GM12878 (cell line): ENCODE measurements around the gene RHEBL1. TPM values are rescaled to one million over a fixed set of nuclear protein-coding genes. Genes with fewer than 3 reads are reported as not detected.
A peak's percentile ranks its signal among the peaks of the same experiment; 100 is the strongest.

Experiments used
- BACH1 ChIP-seq: fragments of 450-650 bp; IDR thresholded peaks from 2 replicates; pipeline ENCODE4 v1.6.1; 2017; ENCODE audit warnings: mild to moderate bottlenecking, borderline replicate concordance
- CBFB ChIP-seq: IDR thresholded peaks from 2 replicates; pipeline ENCODE4 v1.6.1; 2016; ENCODE audit warnings: antibody characterized with exemption, low read depth
- CBX5 ChIP-seq: sonication (generic); IDR thresholded peaks from 2 replicates; pipeline ENCODE4 v1.6.1; 2016; ENCODE audit warnings: low read depth, moderate library complexity, mild to moderate bottlenecking, inconsistent platforms
- FOXM1 ChIP-seq: IDR thresholded peaks from 2 replicates; pipeline ENCODE4 v1.6.1; 2012; ENCODE audit warnings: low read depth, mild to moderate bottlenecking, inconsistent platforms, low read length, moderate library complexity
- GATAD2B ChIP-seq: fragments of 450-650 bp; conservative IDR thresholded peaks from 2 replicates; pipeline ENCODE4 v1.6.1; 2017; ENCODE audit warnings: low read depth, mild to moderate bottlenecking, moderate library complexity
- IKZF1 ChIP-seq: fragments of 450-650 bp; conservative IDR thresholded peaks from 2 replicates; pipeline ENCODE4 v1.6.1; 2017; ENCODE audit warnings: antibody characterized with exemption, mild to moderate bottlenecking
- KDM1A ChIP-seq: fragments of 200-600 bp; sonication (generic); IDR thresholded peaks from 2 replicates; pipeline ENCODE4 v1.6.1; 2016; ENCODE audit warnings: borderline replicate concordance
- KLF5 ChIP-seq: fragments of 450-650 bp; IDR thresholded peaks from 2 replicates; pipeline ENCODE4 v1.6.1; 2014; ENCODE audit warnings: mild to moderate bottlenecking; ENCODE audit not compliant: partially characterized antibody
- LARP7 ChIP-seq: fragments of 450-650 bp; IDR thresholded peaks from 2 replicates; pipeline ENCODE4 v1.6.1; 2017; ENCODE audit warnings: mild to moderate bottlenecking
- MYB ChIP-seq: fragments of 150-350 bp; IDR thresholded peaks from 2 replicates; pipeline ENCODE4 v1.6.1; 2014; ENCODE audit warnings: mild to moderate bottlenecking, low read depth, low read length, borderline replicate concordance
- NKRF ChIP-seq: fragments of 450-650 bp; conservative IDR thresholded peaks from 2 replicates; pipeline ENCODE4 v1.6.1; 2017; ENCODE audit warnings: mild to moderate bottlenecking, moderate library complexity
- PAX5 ChIP-seq: IDR thresholded peaks from 2 replicates; pipeline ENCODE4 v1.6.1; 2011; ENCODE audit warnings: low read depth, low read length, borderline replicate concordance
- POU2F2 ChIP-seq: IDR thresholded peaks from 3 replicates; pipeline ENCODE4 v1.6.1; 2011; ENCODE audit warnings: low read depth, mild to moderate bottlenecking, low read length, borderline replicate concordance
- RB1 ChIP-seq: fragments of 450-650 bp; formaldehyde crosslinking; IDR thresholded peaks from 2 replicates; pipeline ENCODE4 v1.6.1; 2017; ENCODE audit warnings: mild to moderate bottlenecking, borderline replicate concordance
- RELA ChIP-seq: fragments of 450-650 bp; IDR thresholded peaks from 2 replicates; pipeline ENCODE4 v1.8.0; 2014; ENCODE audit warnings: borderline replicate concordance; ENCODE audit not compliant: partially characterized antibody
- SPI1 ChIP-seq: IDR thresholded peaks from 2 replicates; pipeline ENCODE4 v1.6.1; 2011; ENCODE audit warnings: low read depth, mild to moderate bottlenecking, low read length, moderate library complexity, borderline replicate concordance; ENCODE audit not compliant: insufficient read depth
- SREBF1 ChIP-seq: IDR thresholded peaks from 2 replicates; pipeline ENCODE4 v1.6.1; 2012; ENCODE audit warnings: mild to moderate bottlenecking, low read length
- STAT3 ChIP-seq: IDR thresholded peaks from 2 replicates; pipeline ENCODE4 v1.6.1; 2011; ENCODE audit warnings: low read depth, low read length, improper control_type of control experiment
- TCF12 ChIP-seq: IDR thresholded peaks from 2 replicates; pipeline ENCODE4 v1.6.1; 2011; ENCODE audit warnings: low read depth, mild to moderate bottlenecking, low read length
- ZNF384 ChIP-seq: IDR thresholded peaks from 2 replicates; pipeline ENCODE4 v1.6.1; 2012; ENCODE audit warnings: low read depth, mild to moderate bottlenecking, low read length, improper control_type of control experiment, borderline replicate concordance
- ZZZ3 ChIP-seq: IDR thresholded peaks from 2 replicates; pipeline ENCODE4 v1.6.1; 2011; ENCODE audit warnings: low read depth; ENCODE audit not compliant: control insufficient read depth, insufficient read length
- polyA plus RNA-seq, 11 experiments: library from polyadenylated mRNA; depleted of rRNA in 4 of 11; unstranded in 6 of 11; stranded (reverse) in 5 of 11; fragments of >200 nt; fragmentation: Nextera tagmentation in 4 of 11; fragmentation: Illumina TruSeq in 1 of 11; extraction: Ambion mirVana in 4 of 11; extraction: Trizol in 1 of 11; gene quantifications; 1 replicate in 1 of 11; 2 replicates in 10 of 11; pipeline versions ENCODE4 v1.2.1 to v1.2.3, GENCODE V29; 2011 to 2016; ENCODE audit warnings: inconsistent platforms in 2 of 11, missing spikeins in 2 of 11, low read depth in 1 of 11
- total RNA-seq, 4 experiments: library from RNA; depleted of rRNA in 3 of 4; stranded (reverse); fragments of >200 nt in 3 of 4; fragmentation: Illumina TruSeq in 1 of 4; extraction: Trizol in 1 of 4; gene quantifications; 2 replicates each; pipeline versions ENCODE4 v1.2.1 to v1.2.3, GENCODE V29; 2013 to 2021
- TF ChIP-seq, protein P1 (sequence below): IDR thresholded peaks from 2 replicates; pipeline ENCODE4 v1.6.1; 2011; ENCODE audit warnings: low read depth, mild to moderate bottlenecking, low read length, moderate library complexity, borderline replicate concordance; ENCODE audit errors: extremely low read depth
- TF ChIP-seq, protein P2 (sequence below): IDR thresholded peaks from 2 replicates; pipeline ENCODE4 v1.6.1; 2012; ENCODE audit warnings: low read depth, low read length, improper control_type of control experiment
- TF ChIP-seq, protein P3 (sequence below): IDR thresholded peaks from 2 replicates; pipeline ENCODE4 v1.6.1; 2011; ENCODE audit warnings: borderline replicate concordance, low read depth, mild to moderate bottlenecking, moderate library complexity, low read length; ENCODE audit not compliant: insufficient read depth, poor library complexity, severe bottlenecking
- TF ChIP-seq, protein P4 (sequence below): IDR thresholded peaks from 2 replicates; pipeline ENCODE4 v1.6.1; 2011; ENCODE audit warnings: mild to moderate bottlenecking, low read depth, low read length, moderate library complexity; ENCODE audit not compliant: insufficient replicate concordance

The RHEBL1 gene
- total and polyA plus RNA-seq, 10 of the 15 experiments (the other 5 are each of a cell fraction or from before 2014, with no cell fraction given): 5.9 to 18.7 (median 12.0) TPM

DNA sequence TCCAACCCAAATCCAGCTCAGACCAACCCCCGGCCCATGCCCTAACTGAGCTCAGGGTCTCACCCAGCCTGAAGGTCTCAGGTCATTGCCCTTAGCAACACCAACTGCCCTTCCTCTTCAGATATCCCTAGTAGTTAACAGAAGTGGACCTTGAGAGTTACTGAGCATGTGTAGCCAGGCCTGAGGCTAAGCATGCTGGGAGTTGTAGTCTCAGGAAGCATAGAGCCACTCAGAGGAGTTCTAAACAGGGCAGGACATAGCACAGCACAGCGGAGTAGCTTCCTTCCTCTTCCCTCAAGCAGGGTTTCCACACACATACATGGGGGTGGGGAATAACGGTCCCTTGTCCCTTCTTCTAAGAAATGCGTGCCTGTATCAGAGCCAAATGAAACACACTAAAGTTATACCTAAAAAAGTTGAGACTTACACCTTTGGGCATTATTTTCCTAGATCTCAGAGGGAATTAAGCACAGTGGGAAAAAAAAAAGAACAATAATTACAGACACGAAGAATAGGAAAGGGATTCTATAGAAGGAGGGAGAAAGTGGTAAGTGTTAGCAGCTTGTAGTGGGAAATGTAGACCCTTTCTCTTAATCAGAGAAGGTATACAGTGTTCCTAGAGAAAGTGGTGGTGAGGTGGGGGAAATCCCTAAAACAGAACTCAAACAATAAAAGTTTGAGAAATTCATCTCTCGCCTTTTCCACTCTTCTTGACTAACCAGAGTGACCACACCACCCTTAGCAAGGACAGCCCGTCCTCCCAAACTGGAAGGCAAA, 13.6 kb downstream of the RHEBL1 start (continued):
- TF ChIP-seq, protein P1, sequence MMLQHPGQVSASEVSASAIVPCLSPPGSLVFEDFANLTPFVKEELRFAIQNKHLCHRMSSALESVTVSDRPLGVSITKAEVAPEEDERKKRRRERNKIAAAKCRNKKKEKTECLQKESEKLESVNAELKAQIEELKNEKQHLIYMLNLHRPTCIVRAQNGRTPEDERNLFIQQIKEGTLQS: no peak
- TF ChIP-seq BACH1: no peak
- TF ChIP-seq PAX5: no peak
- TF ChIP-seq TCF12: no peak
- no peak for TF ChIP-seq ZNF384
- no peak for TF ChIP-seq RB1
- TF ChIP-seq KDM1A: no peak
- TF ChIP-seq, protein P2, sequence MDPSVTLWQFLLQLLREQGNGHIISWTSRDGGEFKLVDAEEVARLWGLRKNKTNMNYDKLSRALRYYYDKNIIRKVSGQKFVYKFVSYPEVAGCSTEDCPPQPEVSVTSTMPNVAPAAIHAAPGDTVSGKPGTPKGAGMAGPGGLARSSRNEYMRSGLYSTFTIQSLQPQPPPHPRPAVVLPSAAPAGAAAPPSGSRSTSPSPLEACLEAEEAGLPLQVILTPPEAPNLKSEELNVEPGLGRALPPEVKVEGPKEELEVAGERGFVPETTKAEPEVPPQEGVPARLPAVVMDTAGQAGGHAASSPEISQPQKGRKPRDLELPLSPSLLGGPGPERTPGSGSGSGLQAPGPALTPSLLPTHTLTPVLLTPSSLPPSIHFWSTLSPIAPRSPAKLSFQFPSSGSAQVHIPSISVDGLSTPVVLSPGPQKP: no peak
- TF ChIP-seq CBX5: no peak
- TF ChIP-seq, protein P3, sequence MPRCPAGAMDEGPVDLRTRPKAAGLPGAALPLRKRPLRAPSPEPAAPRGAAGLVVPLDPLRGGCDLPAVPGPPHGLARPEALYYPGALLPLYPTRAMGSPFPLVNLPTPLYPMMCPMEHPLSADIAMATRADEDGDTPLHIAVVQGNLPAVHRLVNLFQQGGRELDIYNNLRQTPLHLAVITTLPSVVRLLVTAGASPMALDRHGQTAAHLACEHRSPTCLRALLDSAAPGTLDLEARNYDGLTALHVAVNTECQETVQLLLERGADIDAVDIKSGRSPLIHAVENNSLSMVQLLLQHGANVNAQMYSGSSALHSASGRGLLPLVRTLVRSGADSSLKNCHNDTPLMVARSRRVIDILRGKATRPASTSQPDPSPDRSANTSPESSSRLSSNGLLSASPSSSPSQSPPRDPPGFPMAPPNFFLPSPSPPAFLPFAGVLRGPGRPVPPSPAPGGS: no peak
- no peak for TF ChIP-seq ZZZ3
- TF ChIP-seq SPI1: peak; percentile 37; the same call in 1 of the 2 replicates
- TF ChIP-seq GATAD2B: no peak
- TF ChIP-seq IKZF1: peak; percentile 63; the same call in 1 of the 2 replicates
- peak; percentile 21; the same call in 1 of the 2 replicates for TF ChIP-seq SREBF1
- TF ChIP-seq FOXM1: no peak
- TF ChIP-seq CBFB: no peak
- TF ChIP-seq RELA: no peak
- TF ChIP-seq, protein P4, sequence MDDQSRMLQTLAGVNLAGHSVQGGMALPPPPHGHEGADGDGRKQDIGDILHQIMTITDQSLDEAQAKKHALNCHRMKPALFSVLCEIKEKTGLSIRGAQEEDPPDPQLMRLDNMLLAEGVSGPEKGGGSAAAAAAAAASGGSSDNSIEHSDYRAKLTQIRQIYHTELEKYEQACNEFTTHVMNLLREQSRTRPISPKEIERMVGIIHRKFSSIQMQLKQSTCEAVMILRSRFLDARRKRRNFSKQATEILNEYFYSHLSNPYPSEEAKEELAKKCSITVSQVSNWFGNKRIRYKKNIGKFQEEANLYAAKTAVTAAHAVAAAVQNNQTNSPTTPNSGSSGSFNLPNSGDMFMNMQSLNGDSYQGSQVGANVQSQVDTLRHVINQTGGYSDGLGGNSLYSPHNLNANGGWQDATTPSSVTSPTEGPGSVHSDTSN: no peak
- TF ChIP-seq POU2F2: 0 out of 3 replicates have a peak, but pooled peaks have one; percentile 26
- no peak for TF ChIP-seq KLF5
- TF ChIP-seq NKRF: no peak
- TF ChIP-seq MYB: no peak
- TF ChIP-seq STAT3: no peak
- no peak for TF ChIP-seq LARP7
